GM12864 (cell line): ENCODE measurements around the gene FTCDNL1.

Experiments
- DNase-seq: peaks from one replicate; pipeline ENCODE4 v3.0.0-alpha.2; 2011; ENCODE audit warnings: low read depth
- H3K4me3 ChIP-seq: 2 replicates; pipeline ENCODE4 v1.5.1; 2011; ENCODE audit warnings: mild to moderate bottlenecking, low read depth, low read length, control low read depth
- CTCF ChIP-seq: IDR thresholded peaks from 2 replicates; pipeline ENCODE4 v1.5.1; 2011; ENCODE audit warnings: low read depth, mild to moderate bottlenecking, moderate library complexity, low read length, control low read depth, inconsistent platforms; ENCODE audit errors: missing control alignments

The FTCDNL1 gene

DNA sequence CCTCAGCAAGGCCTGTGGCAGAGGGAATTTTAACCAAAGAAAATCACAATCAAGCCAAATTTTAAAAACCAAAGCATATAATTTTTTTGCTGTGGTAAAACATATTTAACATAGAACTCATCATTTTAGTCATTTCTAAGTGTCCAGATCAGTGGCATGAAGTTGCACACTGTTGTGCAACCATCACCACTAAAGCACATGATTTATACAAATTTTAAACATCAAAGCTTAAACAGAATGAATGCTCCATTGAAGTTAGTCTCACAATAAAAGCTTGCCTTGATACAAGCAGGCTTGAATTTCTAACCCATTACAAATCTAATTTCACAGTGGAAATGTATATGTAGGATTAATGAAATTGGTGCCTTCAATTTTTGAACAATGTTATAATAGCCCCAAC lies 31.2 kb downstream of the FTCDNL1 start:
- no peak for DNase-seq
- no peak overlapping the region for H3K4me3 ChIP-seq
- no peak for TF ChIP-seq CTCF

DNA sequence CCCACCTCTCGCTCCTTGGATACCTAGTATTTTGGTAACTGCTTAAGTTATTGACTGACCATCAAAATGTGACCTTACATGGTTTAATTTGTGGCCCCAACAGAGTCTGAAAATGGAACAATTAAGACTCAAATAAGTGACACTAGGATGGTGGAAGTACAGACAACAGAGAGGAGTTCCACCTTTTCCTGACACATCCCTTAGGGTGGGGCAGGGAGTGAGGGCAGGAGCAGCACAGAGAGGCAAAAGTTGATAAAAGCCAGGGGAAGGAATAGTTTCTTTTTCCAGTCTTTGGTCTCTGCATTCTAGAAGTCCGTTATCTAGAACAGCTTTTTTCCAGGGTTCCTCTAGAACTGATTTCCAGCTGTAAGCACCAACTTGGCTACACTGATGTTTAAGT lies 32.2 kb downstream of the FTCDNL1 start:
- no peak for TF ChIP-seq CTCF
- H3K4me3 ChIP-seq, result no peak overlapping the region
- no peak for DNase-seq

GRCh38 chr2:199818026-199818425 lies 33.0 kb downstream of the FTCDNL1 start:
- H3K4me3 ChIP-seq, result no peak overlapping the region
- TF ChIP-seq CTCF, result no peak
- no peak for DNase-seq

DNA sequence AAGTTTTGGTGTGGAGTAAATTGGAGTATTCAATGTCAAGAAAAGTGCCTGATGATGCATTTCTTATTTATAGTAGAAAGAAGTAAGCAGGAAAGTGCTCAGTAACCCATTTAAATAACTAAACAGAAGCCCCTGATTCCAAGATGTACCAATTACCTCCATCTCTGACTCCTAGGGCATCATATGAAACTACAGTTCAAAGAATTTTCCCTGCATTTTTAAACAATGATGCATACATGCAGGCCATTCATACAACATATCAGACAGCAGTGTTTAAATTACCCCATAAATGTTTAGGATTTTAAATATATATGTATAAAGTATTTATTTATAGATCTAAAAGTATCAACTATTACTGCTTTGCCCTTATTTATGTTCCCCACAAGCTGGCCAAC lies 36.2 kb downstream of the FTCDNL1 start:
- TF ChIP-seq CTCF, result no peak
- no peak for DNase-seq
- H3K4me3 ChIP-seq, result no peak overlapping the region

GRCh38 chr2:199814101-199814816 lies 36.7 kb downstream of the FTCDNL1 start:
- no peak for DNase-seq
- H3K4me3 ChIP-seq, result no peak overlapping the region
- no peak for TF ChIP-seq CTCF

DNA sequence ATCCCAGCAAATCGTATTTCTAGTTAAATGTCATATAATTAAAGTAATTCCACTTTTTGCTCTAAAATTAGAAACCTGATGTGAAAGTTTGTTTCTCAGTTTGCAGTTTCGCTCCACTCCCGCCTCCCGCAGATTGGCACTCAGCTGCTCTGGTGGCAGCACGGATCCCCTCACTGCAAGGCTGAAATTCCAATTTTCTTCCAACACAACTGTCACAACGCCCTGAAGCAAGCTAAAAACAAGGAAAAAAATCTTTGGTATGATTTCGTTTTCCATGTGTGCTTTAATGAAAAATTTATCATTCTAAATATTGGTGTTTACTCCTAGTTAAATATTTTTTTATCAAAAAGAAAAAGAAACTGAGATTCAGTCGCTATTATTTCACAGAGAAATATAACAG lies 38.5 kb downstream of the FTCDNL1 start:
- H3K4me3 ChIP-seq, result no peak overlapping the region
- TF ChIP-seq CTCF, result no peak
- no peak for DNase-seq

DNA sequence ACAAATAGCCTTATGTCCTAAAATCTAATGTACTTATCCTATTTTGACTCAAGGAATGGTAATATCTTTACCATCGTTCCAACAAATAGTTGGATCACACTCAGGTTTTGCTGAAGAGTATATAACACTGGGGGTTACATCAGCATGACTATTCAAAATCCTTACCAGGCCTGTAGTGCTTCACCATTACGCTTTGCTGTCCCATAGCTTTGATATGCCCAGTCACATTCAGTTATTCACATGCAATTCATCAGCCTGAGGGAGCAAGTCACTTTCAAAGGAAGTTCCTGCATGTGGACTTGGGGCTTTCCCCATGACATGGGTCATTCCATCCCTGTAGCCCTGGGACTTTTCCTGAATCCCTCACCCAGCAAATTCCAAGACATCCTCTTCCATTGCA lies 39.6 kb downstream of the FTCDNL1 start:
- no peak for DNase-seq
- no peak for TF ChIP-seq CTCF
- no peak overlapping the region for H3K4me3 ChIP-seq
